Measurements from ENCODE around the gene RPL6. TPM values are rescaled to one million over a fixed set of nuclear protein-coding genes. Genes with fewer than 3 reads are reported as not detected.
"Not testable (repeated sequence)": the region's sequence is repeated elsewhere in the genome, so short reads cannot be mapped to it uniquely, and the experiment has no call there.

Gene RPL6
- total RNA-seq, 1 donor from 2014 or later = 1,081 TPM

GRCh38 chr12:112450725-112451124, 41.3 kb upstream of the RPL6 start:
- no peaks in the 10 kb centered on the region for H3K27me3 ChIP-seq
- H3K9me3 ChIP-seq = no peaks in the 10 kb centered on the region
- H3K4me1 ChIP-seq = no peaks in the 10 kb centered on the region
- peaks cover 0 to 55% of the 10 kb centered on the region in 2 donors for H3K36me3 ChIP-seq
- H3K4me3 ChIP-seq = no peak overlapping the region
- H3K27ac ChIP-seq = no peak overlapping the region
- TF ChIP-seq POLR2A (IDR thresholded peaks at IDR 0.05) = no peak
- TF ChIP-seq CTCF (IDR thresholded peaks at IDR 0.05) = no peak
- no peak for TF ChIP-seq POLR2AphosphoS5 (IDR thresholded peaks at IDR 0.05; ENCODE audit: insufficient read depth in 1 of 2, low read depth in 1 of 2)
- no peak for DNase-seq (ENCODE audit: extremely low spot score in 2 of 2)
- intact Hi-C loops (cut with DNase I) = no loop called here

GRCh38 chr12:112448165-112448564, 38.8 kb upstream of the RPL6 start:
- DNase-seq (ENCODE audit: extremely low spot score in 2 of 2); H3K4me3 ChIP-seq; H3K27me3 ChIP-seq; H3K27ac ChIP-seq; H3K9me3 ChIP-seq; H3K4me1 ChIP-seq; intact Hi-C loops (cut with DNase I): not testable (repeated sequence)
- H3K36me3 ChIP-seq = peaks cover 0 to 39% of the 10 kb centered on the region in 2 donors

GRCh38 chr12:112447106-112447505, 37.7 kb upstream of the RPL6 start:
- no peak overlapping the region for H3K4me3 ChIP-seq
- H3K27me3 ChIP-seq = no peaks in the 10 kb centered on the region
- intact Hi-C loops (cut with DNase I) = no loop called here
- H3K9me3 ChIP-seq = no peaks in the 10 kb centered on the region
- peaks cover 0 to 36% of the 10 kb centered on the region in 2 donors for H3K36me3 ChIP-seq
- no peak for TF ChIP-seq POLR2AphosphoS5 (IDR thresholded peaks at IDR 0.05; ENCODE audit: insufficient read depth in 1 of 2, low read depth in 1 of 2)
- no peak for TF ChIP-seq CTCF (IDR thresholded peaks at IDR 0.05)
- TF ChIP-seq POLR2A (IDR thresholded peaks at IDR 0.05) = no peak
- DNase-seq (ENCODE audit: extremely low spot score in 2 of 2) = no peak
- no peaks in the 10 kb centered on the region for H3K4me1 ChIP-seq
- no peak overlapping the region for H3K27ac ChIP-seq

- Histone ChIP-seq H3K9me3 (no peaks in the 10 kb centered on the region), H3K36me3 (peaks cover 0 to 36% of the 10 kb centered on the region in 2 donors), H3K27me3 (no peaks in the 10 kb centered on the region), H3K4me1 (no peaks in the 10 kb centered on the region), H3K4me3 (no peak overlapping the region), H3K27ac (no peak overlapping the region)
- intact Hi-C loops (cut with DNase I) = no loop called here
- TF ChIP-seq POLR2AphosphoS5 (IDR thresholded peaks at IDR 0.05; ENCODE audit: insufficient read depth in 1 of 2, low read depth in 1 of 2) = no peak
- no peak for TF ChIP-seq CTCF (IDR thresholded peaks at IDR 0.05)
- TF ChIP-seq POLR2A (IDR thresholded peaks at IDR 0.05) = no peak
- DNase-seq (ENCODE audit: extremely low spot score in 2 of 2) = no peak
These were observed 36.8 kb upstream of the RPL6 start for GRCh38 chr12:112446008-112446725.

GRCh38 chr12:112443916-112444315, 34.5 kb upstream of the RPL6 start:
- Histone ChIP-seq H3K36me3 (peaks cover 0 to 22% of the 10 kb centered on the region in 2 donors), H3K9me3 (no peaks in the 10 kb centered on the region), H3K27ac (no peak overlapping the region), H3K27me3 (no peaks in the 10 kb centered on the region), H3K4me3 (no peak overlapping the region), H3K4me1 (peaks cover 6% of the 10 kb centered on the region)
- no peak for DNase-seq (ENCODE audit: extremely low spot score in 2 of 2)
- no peak for TF ChIP-seq POLR2A (IDR thresholded peaks at IDR 0.05)
- no peak for TF ChIP-seq CTCF (IDR thresholded peaks at IDR 0.05)
- no peak for TF ChIP-seq POLR2AphosphoS5 (IDR thresholded peaks at IDR 0.05; ENCODE audit: insufficient read depth in 1 of 2, low read depth in 1 of 2)
- intact Hi-C loops (cut with DNase I) = no loop called here

GRCh38 chr12:112440653-112441052, 31.2 kb upstream of the RPL6 start:
- H3K36me3 ChIP-seq; intact Hi-C loops (cut with DNase I); H3K27me3 ChIP-seq; DNase-seq (ENCODE audit: extremely low spot score in 2 of 2); H3K27ac ChIP-seq; H3K9me3 ChIP-seq; H3K4me3 ChIP-seq: not testable (repeated sequence)
- peaks cover 19% of the 10 kb centered on the region for H3K4me1 ChIP-seq

All from vagina (tissue), 2 donors.